GM19397 (cell line): ENCODE data around the gene GGN.

Experiments
- ATAC-seq: cut with Tn5 transposase; IDR thresholded peaks from one replicate; pipeline ENCODE4 v1.9.1; 2021; ENCODE audit warnings: mild to moderate bottlenecking, moderate library complexity; ENCODE audit not compliant: unreplicated experiment

Gene GGN

DNA sequence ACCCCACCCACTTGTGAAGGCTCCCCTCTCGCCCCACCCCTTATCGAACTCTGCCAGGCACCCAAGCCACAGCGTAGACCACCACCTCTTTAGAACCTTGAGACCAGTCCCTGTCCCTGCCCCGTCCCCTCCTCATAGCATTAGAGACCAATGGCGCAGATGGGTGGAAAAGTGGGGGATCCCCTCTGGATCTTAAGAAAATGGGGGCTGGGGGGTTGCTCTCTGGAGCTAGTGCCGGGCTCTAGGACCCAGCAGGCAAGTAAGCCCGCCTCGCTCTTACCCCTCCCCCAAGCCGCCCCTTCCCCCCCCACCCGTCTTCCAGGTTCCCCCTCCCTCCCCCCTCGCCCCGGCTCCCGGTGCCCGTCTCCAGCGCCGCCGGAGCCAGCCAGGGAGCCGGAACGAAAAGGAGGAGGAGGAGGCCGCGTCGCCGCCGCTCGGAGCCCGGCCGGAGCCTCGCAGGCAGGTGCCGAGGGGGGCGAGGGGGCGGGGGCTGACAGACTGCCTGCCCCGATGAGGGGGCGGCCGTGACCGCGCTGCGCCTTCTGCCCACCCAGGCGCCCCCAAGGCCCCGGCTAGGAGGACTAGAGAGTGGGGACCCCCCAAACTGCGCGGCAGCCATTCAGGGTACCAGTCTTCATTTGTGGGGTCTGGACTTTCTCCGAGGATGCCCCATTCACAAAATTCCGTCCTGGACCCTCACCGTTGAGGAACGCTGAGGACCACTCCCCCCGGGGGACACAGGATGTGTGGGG, 691 bp upstream of the GGN start, which contains the start of gene SPRED3:
TSS of gene SPRED3 (plus strand) at position 349 of the 752 bp plus-strand sequence. CDS start 1,606 bp downstream, outside the sequence.
- no peak for ATAC-seq

DNA sequence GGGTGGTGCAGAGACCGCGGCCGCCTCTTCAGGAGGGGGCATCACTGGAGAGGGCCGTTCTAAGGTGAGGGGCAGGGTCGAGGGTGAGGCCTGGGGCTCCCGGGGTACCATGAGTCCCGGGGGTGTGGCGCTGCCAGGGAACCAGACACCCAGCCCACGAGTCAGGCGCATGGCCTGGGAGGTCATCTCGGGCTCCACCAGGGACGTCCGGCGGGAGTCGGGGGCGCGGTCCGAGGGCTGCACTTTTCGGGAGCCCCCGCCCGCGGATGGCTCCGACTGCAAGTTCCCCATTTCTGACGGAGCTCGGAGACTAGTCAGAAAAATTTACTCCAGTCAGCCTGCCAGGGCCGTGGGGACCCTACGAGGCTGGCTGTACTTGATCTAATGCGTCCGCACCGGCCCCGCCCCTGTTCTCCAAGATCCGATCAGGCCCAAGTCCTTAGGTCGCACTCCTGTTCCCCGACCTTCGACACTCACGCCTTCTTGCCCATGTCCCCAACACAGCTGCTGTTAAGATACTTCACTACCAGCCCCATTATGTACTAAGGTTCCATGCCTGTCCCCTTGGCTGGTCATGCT, 774 bp downstream of the GGN start:
- no peak for ATAC-seq

DNA sequence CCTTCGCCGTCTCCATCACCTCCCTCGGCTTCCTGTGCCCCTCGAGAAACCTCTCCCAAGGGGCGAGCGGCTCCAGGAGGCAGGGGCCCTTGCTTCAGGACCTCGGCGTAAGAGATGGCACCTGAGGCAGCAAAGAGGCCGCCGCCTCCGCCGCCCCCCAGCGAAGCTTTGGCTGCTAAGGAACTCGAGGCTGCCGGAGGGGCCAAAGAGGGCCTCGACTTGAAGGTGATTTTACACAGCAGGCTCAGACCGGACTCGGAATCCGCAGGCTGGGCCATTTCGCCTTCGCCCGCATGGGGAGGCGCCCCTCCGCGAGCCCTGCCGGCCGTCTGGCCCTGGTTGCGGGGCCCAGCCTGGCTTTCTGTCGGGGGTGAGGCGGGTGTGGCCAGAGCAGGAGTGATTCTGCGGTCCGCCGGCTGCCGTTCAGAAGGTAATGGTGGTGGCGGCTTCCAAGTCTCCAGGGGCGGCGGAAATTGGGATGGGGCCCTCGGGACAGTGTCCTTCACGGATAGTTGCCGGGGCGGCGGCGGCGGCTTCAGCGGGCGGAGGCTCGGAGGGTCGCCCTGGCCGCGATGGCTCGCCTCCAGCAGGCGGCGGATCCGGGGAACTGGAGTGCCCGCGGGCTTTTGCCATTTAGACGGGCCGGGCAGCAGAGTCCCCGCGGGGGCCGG, 1.4 kb downstream of the GGN start:
- no peak for ATAC-seq

DNA sequence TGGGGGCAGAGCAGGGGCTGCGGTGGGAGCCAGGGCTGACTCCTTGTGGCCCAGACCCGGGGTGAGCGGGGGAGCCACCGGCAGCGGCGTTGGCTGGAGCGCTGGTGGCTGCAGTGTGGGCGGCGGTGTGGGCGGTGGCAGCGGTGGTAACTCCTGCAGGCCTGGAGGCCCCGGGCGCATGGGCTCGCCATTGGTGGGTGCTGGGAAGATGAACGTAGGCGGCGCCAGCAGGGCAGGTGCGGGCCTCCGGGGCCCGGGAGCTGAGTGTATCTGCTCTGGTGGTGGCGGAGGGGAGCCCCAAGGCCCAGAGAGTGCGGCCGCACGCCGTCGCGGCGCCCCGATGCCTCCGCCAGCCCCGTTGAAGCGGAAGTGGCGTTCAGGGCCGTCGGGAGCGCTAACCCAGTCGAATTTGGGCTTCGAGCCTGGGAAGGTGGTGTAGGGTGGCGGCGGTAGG, 2.0 kb downstream of the GGN start:
- no peak for ATAC-seq

DNA sequence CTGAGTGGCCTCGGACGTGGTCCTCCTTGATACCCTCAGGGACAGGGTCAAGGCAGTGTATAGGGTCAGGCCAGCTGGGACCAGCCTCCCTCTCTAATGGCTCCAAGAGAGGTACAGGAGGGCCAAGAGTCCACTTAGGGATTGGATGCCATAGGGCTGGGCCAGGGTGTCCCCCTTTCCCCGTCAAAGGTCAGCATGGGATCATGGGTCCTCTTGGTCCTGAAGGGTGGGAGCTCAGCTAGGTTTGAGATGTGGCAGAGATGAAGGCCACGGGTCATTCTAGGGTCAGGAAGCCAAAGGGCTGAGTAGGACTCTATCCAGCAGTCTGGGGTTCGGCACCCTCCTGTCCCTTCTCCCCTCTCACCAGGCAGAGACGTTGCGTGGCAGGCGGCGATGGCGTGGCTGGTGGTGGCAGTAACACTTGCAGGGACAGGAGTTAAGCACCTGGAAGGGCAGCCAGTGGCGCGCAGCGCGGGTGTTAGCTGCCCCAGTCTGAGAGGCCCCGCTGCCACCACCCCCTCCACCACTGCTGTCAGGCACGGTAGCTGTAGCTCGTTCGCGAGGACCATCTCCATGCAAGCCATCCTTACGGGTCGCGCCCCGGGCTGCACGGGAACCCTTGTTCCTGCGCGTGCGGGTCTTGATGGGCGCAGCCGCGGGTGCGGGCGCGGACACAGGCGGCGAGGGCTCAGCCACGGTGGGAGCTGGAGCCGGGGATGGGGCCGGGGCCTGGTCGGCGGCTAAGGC, 2.6 kb downstream of the GGN start:
- ATAC-seq = no peak

DNA sequence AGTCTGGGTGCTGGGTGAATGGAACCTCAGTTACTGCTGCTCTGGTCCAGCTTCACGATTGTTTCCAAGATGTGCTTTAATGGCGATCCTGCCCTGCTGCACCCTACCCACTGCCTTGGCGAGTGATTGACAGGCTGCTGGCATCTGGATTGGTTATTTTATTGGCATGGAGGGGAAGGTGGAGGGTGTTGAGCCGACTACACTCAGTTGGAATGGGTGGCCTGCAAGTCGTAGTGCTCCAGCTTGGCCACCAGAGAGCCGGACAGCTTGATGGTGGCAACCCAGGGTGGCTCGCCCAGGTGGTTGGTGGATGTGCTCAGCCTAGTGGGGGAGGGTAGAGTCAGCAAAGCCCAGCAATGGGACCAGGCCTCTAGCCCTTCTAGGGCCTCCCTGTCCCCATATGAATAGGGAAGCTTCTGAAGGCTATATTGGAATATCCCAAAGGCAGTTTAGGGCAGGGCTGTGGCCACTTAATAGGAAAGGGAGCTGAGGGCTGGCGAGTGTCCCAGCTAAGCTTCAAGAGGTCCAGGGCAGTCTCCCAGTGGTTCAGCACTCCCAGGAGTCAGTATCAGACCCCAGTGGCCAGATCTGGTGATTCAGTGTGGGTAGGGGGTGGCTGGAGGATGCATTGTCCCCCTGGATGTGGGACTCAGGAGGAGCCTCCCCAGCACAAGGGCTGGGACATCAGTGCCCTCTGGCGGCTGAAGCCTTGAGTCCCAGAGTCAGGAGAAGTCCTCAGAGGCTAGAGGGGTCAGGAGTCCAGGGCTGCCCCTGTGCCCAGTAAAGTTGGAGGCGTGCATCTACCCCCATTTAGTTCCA, 3.4 kb downstream of the GGN start:
- no peak for ATAC-seq

DNA sequence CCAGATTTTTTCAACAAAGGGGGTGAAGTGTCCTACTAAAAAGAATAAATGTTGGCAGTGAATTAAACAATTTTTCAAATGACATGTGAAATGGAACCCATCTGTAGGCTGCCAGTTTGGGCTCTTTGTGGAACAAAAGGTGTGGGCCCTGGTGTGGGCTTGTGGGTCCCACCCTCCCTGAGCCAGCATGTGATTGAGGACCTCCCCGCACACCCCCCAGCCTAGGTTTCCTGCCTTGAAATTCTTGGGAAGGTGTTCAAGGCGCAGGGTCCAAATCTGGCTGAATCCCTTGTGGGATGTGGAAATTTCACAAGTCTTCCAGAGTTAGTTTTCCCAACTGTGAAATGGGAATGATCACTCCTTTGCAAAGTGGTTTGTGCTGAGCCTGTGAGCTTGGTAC, 4.1 kb downstream of the GGN start:
- ATAC-seq = no peak

DNA sequence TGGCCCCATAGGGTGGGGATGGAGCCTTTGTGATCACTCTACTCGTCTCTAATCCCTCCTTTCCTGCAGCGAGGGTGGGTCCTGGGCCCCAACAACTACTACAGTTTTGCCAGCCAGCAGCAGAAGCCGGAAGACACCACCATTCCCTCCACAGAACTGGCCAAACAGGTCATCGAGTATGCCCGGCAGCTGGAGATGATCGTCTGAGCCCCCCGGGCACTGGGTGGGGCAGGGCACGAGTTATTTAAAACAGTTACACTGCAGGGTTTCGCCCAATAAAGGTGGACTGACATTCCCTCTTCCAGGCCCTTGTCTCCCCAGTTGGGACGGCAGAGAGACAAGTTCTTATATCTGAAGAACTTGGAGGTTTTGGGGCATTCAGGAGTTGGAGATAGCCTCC, 4.7 kb downstream of the GGN start:
- ATAC-seq = no peak

DNA sequence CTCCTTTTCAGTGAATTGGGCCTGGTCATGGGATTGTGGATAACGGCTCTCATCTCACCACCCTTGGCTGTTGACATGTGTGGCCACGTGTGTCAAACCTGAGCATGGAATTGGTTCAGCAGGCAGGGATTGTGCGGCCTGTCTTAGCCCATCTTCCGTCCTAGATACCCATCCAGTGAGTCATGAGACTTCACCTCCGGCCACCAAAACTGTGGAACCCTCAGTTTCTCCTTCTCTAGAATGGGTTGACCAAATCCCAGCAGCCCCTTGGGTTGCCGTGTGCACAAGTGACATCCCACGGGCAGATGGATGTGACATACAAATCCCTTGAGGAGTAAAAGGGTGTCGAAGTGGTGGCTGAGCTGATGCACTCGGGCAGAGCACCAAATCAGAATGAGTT, 6.7 kb downstream of the GGN start:
- ATAC-seq = no peak

DNA sequence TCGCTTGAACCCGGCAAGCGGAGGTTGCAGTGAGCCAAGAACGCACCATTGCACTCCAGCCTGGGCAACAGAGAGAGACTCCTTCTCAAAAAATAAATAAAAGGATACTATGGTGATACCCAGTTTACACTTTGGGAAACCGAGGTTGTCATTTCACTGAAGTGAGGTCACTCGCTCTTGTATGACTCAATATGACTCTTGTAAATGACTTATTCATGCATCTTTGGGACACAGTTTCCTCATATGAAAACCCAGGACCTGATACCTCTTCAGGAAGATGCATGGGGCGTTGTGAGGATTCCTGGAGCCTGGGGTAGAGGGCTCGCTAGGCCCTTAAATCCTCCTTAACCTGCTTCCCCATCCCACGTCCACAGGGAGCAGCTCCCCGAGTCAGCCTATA, 9.0 kb downstream of the GGN start:
- no peak for ATAC-seq

DNA sequence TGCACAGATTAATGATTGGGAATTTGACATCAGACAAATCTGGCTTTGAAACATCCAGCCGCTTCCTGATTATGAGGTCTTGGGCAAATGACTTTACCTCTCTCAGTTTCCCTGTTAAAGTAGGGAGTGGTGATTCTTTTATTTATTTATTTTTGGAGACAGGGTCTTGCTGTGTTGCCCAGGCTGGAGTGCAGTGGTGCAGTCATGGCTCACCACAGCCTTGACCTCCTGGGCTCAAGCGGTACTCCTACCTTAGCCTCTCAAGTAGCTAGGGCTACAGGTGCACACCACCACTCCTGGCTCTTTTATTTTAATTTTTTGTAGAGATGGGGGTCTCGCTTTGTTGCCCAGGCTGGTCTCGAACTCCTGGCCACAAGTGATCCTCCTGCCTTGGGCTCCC, 10.8 kb downstream of the GGN start:
- no peak for ATAC-seq

DNA sequence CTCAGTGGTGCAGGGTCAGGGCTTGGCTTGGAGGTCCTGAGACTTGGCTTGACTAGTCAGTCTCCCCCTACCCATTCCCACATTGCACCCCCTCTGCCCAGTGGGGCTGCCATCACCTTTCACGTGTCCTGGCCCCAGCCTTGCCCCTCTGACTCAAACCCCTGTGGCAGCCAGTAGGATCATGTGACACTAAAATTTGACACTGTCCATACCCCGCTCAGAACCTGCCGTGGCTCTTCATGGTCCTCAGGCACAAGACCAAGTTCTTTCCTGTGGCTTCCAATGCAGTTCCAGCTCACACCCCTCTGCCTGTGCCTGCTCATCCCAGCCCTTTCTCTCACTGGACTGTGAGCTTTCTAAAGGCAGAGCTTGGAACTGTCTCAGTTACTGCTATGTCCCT, 11.3 kb downstream of the GGN start:
- no peak for ATAC-seq

DNA sequence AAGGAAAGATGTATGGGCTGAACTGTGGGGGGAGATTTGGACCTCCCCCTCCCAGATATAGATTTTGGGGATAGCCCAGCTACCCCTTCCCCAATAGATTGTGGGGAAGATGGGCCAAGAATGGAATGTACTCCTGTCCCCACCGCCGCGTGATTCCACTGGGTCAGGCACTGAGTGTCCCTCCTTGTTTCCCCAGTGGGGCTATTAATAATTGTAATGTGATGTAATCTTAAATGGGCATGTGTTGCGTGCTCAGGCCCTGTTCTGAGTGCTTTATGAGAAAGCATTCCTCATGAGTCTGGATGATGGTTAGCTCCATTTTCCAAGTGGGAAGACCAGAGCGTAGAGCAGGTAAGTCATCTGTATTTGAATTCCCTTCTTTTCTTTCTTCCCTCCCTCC, 12.1 kb downstream of the GGN start:
- ATAC-seq = no peak

DNA sequence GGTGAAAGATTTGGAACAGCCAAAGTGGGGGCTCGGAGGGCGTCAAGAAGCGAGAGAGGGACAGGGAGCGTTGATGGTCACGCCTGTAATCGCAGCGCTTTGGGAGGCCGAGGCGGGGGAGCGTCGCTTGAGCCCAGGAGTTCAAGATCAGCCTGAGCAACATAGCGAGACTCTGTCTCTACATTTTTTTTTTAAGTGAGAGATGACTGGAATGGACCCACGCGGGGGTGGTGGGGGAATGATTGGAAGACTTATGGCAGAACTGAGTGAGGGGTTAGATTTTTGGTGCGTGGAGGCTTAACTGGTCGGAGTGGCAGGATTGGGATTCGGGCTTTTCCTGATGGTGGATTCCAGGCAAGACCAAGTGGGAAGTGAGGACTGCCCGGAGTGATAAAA, 12.7 kb downstream of the GGN start:
- ATAC-seq = no peak

DNA sequence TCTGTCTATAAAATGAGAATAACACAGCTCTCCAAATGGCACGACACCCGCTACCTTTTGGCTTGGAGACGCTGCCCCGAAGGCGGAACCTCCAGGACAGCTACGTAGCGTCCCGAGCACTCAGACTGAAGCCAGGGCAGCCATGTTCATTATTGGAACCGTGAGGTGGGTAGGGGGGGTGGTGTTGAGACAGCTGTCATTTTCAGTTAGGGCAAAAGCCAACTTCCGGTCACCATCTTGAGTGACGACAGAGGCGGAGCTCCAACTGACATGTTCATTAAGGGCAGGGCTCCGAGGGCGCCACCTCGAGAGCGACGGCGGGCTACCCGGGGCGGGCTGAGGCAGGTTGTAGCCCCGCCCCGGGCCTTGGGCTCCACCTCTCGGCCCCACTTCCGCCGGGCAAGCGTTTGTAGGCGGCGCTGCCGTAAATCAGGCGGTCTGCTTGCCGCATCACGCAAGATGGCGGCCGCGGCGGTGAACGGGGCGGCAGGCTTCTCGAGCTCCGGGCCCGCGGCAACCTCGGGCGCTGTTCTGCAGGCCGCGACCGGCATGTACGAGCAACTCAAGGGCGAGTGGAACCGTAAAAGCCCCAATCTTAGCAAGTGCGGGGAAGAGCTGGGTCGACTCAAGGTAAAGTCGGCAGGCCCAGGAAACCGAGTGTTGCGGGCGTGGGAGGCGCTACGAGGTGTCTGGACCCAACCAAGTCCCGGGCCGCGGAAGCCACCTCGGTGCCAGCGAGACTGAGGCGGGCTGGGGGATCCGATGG, 13.3 kb downstream of the GGN start, which contains the start of gene PSMD8:
TSS of gene PSMD8 (plus strand) at position 240 of the 766 bp plus-strand sequence. CDS start at position 271, 31 bp downstream.
- ATAC-seq = peak; percentile 95

DNA sequence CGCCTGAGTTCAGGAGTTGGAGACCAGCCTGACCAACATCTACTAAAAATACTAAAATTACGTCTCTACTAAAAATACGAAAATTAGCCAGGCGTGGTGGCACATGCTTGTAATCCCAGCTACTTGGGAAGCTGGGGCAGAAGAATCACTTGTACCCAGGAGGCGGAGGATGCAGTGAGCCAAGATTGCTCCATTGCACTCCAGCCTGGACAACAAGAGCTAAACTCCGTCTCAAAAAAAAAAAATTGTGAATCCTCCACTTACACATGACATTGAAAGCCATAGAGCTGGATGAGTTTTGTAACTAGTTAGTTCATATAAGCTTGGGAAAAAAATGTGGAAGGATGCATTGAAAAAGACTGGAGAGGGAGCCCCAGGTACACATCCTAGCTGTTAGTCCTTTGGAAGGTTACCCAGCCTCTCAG, 13.9 kb downstream of the GGN start:
- no peak for ATAC-seq

DNA sequence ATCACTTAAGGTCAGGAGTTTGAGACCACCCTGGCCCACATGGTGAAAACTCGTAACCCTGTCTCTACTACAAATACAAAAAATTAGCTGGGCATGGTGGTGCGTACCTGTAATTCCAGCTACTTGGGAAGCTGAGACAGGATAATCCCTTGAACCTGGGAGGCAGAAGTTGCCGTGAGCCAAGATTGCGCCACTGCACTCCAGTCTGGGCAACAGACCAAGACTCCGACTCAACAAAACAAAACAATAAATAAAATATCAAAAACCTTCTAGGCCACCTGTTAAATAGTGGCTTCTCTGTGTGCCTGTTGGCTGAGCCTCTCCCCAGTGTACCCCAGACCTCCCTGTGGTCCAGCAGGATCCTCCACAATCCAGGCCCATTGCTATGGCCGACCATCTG, 16.8 kb downstream of the GGN start:
- ATAC-seq = no peak

DNA sequence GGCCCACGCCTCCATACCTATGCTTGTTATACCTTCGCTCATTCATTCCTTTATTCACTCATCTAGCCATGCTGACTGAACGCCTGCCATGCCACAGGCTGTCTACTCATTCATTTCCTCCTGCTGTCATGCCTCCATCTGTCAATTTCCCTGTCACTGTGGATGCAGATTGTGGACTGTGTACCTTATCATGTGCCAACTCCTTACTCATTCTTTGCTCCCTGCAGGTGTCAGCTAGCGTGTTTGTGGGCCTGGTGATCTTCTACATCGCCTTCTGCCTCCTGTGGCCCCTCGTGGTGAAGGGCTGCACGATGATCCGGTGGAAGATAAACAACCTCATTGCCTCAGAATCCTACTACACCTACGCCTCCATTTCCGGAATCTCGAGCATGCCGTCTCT, 17.5 kb downstream of the GGN start:
- ATAC-seq = no peak

DNA sequence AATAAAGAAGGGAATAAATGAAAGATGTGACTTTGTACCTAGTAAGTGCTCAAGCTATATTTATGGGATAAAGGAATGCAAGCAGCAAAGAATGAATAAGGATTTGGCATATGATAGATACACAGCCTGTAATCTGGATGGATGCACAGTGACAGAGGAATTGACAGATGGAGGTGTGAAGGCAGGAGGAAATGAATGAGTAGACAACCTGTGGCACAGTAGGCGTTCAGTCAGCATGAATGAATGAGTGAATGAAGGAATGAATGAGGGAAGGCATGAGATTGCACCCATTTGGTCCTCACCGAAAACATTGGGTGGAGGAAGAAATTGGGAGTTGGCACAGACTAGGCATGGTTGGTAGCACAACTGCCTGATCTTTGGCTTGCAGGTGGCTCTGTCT, 18.2 kb downstream of the GGN start:
- ATAC-seq = no peak

DNA sequence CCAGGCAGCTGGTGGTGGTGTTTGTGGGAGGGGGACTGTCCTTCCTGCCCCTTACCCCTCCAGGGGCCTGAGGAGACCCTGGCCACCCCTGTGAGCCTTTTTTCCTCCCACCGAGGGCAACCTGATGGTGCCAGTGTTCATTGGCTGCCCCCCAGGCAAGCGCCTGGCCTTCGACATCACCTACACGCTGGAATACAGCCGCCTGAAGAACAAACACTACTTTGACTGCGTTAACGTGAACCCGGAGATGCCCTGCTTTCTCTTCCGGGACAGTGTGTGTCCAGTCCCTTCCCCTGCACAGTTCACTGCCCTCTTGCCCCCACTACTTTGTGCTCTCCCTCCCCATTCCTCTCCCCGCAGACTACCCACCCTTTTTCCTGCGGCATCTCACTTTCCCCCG, 20.8 kb downstream of the GGN start:
- no peak for ATAC-seq
